OCI-M2 (cell line): ENCODE data around the gene FAM187B.
"Not testable (repeated sequence)": the region's sequence is repeated elsewhere in the genome, so short reads cannot be mapped to it uniquely, and the experiment has no call there.

Experiments used
- DNase-seq: peaks from one replicate; lab custom pipeline; 2025; ENCODE audit not compliant: unreplicated experiment; lab: John Stamatoyannopoulos, UW

The FAM187B gene

GRCh38 chr19:35213663-35214632 lies 14.6 kb downstream of the FAM187B start:
- DNase-seq = no peak

GRCh38 chr19:35212241-35212640 lies 16.3 kb downstream of the FAM187B start:
- DNase-seq = no peak

- no peak for DNase-seq
These were observed 16.9 kb downstream of the FAM187B start for GRCh38 chr19:35211545-35212230.

GRCh38 chr19:35209646-35210045 lies 18.9 kb downstream of the FAM187B start:
- DNase-seq = no peak

- no peak for DNase-seq
These were observed 20.4 kb downstream of the FAM187B start for GRCh38 chr19:35208121-35208520.

- DNase-seq = no peak
These were observed 21.1 kb downstream of the FAM187B start for GRCh38 chr19:35207391-35207871.

GRCh38 chr19:35206855-35207254 lies 21.7 kb downstream of the FAM187B start:
- DNase-seq = no peak

- no peak for DNase-seq
These were observed 22.2 kb downstream of the FAM187B start for GRCh38 chr19:35206379-35206778.

GRCh38 chr19:35205733-35206323 lies 22.7 kb downstream of the FAM187B start:
- no peak for DNase-seq

- peak; percentile 80 for DNase-seq
These were observed 23.5 kb downstream of the FAM187B start for GRCh38 chr19:35204799-35205732.

GRCh38 chr19:35202722-35203688 lies 25.5 kb downstream of the FAM187B start:
- no peak for DNase-seq

GRCh38 chr19:35199481-35199880 lies 29.1 kb downstream of the FAM187B start:
- DNase-seq = no peak

- not testable (repeated sequence) for DNase-seq
These were observed 31.7 kb downstream of the FAM187B start for GRCh38 chr19:35196861-35197260.

- no peak for DNase-seq
These were observed 32.7 kb downstream of the FAM187B start for GRCh38 chr19:35195830-35196229.

GRCh38 chr19:35194012-35194984 lies 34.2 kb downstream of the FAM187B start:
- no peak for DNase-seq

GRCh38 chr19:35184884-35185283 lies 43.7 kb downstream of the FAM187B start:
- no peak for DNase-seq

- no peak for DNase-seq
These were observed 44.3 kb downstream of the FAM187B start for GRCh38 chr19:35184267-35184666.

GRCh38 chr19:35181387-35181786 lies 47.2 kb downstream of the FAM187B start:
- no peak for DNase-seq
